GM10266 (cell line): ENCODE data around the gene COA3.

ENCODE experiments used
- DNase-seq: peaks from one replicate; pipeline ENCODE4 v3.0.0; 2012; ENCODE audit errors: extremely low spot score
- CTCF ChIP-seq: IDR thresholded peaks from 2 replicates; pipeline ENCODE4 v1.5.1; 2012; ENCODE audit warnings: mild to moderate bottlenecking, low read depth; ENCODE audit not compliant: control insufficient read depth, insufficient read depth; ENCODE audit errors: missing control alignments

The COA3 gene

GRCh38 chr17:42814633-42815399 is 16.3 kb upstream of the COA3 start:
- DNase-seq = no peak

DNA sequence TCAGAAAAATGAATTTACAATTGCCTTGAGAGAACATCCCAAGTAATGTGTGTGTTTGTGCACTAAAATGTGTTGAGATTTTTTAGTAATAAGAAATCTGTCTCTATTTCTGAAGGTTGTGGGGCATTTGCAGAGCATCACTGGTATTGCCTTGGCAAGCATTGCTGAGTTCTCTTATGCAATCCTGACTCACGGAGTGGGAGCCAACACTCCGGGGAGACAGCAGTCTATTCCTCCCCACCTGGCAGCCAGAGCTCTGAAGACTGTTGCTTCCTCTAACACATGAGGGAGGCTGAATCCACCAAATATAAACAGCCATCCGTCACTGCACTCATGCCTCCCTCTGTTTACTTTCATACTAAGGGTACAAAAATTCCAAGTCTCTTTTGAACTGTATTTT is 10.7 kb upstream of the COA3 start:
- TF ChIP-seq CTCF = no peak
- no peak for DNase-seq

More at GRCh38 chr17:42814633-42815399, 16.3 kb upstream of the COA3 start:
- no peak for TF ChIP-seq CTCF

DNA sequence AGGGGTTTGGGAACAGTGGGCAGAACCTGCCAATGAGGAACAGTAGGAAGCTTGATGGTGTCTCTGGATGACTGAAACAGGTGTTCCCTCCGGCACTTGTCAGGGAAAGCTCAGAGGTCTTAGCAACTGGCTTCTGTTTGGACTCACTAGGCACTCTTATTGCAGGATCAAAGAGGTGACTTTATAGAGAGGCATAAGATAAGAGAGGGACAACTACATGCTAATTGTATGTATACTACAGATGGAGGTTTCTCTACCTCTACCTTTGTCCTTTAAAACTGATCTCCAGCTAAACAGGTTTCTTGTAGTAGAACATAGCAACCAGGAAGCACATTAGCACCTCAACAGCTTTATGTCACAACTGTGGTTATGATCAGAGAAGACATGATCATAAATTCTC is 7.7 kb upstream of the COA3 start:
- no peak for TF ChIP-seq CTCF
- no peak for DNase-seq

DNA sequence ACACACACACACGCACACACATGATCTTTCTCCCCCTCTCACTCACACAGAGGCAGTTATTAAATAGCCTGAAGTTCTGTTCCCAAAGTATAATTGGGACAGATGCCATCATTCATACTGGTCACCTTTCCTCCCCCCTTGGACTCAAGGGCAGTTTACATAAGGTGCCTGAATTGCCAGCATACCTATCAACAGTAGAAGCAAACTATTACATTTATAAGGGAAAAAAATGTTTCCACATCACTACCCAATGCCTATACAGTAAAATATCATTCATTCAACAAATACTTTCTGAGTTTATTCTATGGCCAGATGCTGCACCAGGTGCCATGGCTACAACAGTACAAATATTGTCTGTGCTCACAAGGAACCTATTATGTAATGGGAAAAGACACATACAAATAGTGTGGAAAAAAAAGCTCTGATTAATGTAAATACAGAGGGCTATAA is 6.4 kb upstream of the COA3 start:
- no peak for DNase-seq
- no peak for TF ChIP-seq CTCF

DNA sequence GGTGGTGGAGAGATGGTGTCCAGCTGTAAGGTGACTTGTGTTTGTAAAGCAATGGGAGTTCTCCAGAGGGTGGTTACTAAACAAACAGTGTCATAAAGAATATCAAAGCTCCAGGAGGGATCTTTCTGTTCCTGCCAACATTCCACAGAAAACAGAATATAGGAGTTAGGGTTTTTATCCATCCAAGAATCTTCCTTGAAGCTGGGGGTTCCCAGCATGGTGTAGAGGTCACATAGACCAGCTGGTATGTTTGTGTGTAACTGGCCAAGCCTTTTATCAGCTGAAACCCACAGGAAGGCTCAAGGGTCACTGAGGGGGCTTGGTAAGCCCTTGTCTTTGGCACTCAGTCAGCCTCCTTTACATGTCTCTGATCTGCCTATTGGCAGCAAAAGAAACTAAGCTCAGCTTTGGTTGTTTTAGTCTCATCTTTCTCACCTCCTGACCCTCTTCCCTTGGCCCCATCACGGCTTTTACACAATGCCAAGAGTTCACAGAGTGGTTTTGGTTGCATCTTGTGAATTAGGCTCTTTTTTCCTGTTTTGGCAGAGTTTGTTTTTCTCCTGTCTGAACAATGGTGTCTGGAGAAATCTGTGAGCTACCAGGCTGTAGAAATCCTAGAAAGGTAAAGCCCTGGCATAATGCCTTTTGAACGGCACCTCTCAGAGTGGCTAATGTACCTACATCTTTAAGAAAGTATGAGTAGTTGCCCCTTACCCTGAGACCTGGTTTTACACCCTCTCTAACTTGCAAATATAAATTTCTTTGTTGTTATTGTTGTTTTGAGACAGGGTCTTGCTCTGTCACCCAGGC is 4.8 kb upstream of the COA3 start:
- TF ChIP-seq CTCF = no peak
- no peak for DNase-seq

DNA sequence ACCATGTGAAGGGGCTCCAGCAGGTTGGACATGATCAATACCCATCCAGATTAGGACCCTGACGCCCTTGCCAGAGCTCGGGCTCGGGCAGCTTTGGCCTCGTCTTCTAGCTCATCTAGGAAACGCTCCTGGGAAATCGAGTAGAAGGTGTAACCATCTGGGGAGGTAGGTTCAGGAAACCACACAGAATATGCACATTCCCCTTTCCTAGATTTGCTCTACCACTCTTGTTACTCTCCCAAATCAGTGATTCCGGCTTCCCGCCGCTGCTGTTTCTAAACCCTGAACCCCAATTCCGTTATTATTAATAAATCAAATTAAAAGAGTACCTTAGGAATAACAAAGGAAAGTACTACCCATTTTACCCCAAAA is 507 bp downstream of the COA3 start:
- no peak for DNase-seq
- TF ChIP-seq CTCF = no peak

DNA sequence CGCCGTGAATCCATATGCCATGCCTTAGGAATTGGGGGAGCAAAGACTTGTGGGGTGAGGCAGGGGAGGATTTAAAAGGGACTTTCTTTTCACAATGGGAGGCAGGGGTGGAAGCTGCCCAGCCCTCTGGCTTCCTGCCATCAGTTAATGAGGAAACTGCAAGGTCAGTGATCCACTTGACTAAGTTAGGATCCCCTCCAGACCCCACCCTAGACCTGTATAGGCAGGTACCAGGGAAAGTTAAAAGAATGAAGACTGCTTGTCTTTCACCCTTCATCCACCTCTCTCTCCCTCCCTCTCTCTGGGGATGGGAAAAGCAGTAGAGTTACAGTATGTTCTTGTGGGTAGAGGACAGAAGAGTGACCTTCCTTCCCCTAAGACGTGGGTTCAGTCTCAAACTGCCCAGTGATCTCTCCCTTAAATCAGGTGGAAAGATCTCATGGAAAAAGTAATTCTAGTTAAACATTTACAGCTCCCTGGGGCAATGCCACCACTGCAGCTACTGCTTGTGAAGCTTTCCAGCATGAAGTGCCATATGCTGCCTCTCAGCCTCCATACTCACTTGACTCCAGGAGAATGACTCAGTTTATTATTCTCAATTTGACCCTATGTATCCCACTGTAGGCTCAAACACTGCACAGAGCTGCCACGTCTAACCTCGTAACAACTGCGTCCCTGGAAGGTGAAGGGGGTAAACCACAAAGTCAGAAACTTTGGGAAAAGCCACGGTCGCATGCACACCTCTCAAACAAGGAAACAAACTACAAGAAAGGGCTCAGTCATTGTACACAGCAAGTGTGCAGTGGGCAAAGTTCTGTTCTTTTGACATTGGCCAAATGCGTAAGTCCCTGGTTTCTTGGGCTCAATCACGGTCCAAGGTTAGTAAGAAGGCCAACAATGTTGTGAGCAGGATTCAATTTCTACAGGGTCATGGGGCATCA is 1.2 kb downstream of the COA3 start:
- no peak for TF ChIP-seq CTCF
- DNase-seq = no peak
